SU-DHL-6 (cell line): ENCODE data around the gene SSC5D.
A peak's percentile ranks its signal among the peaks of the same experiment; 100 is the strongest.

ENCODE experiments used
- H2AFZ ChIP-seq: fragments of 200-600 bp; sonication (generic); 2 replicates; pipeline ENCODE4 v1.6.1; 2014; ENCODE audit warnings: low read depth, mild to moderate bottlenecking, moderate library complexity, mixed read lengths, antibody characterized with exemption, low read length; ENCODE audit not compliant: severe bottlenecking
- H3F3A ChIP-seq: fragments of 200-600 bp; shearing (Covaris generic); 2 replicates; pipeline ENCODE4 v1.6.0; 2016; ENCODE audit warnings: antibody characterized with exemption, mild to moderate bottlenecking; ENCODE audit not compliant: insufficient read depth
- H3K27ac ChIP-seq: fragments of 200-600 bp; sonication (generic); 2 replicates; pipeline ENCODE4 v1.5.1; 2016; ENCODE audit warnings: low read depth, mild to moderate bottlenecking, low read length, moderate library complexity, mixed read lengths
- H3K27me3 ChIP-seq: fragments of 200-600 bp; sonication (generic), shearing (Covaris generic); 2 replicates; pipeline ENCODE4 v1.6.0; 2014; ENCODE audit warnings: mild to moderate bottlenecking, low read length
- H3K36me3 ChIP-seq: fragments of 200-600 bp; sonication (generic); 2 replicates; pipeline ENCODE4 v1.6.1; 2014; ENCODE audit warnings: mild to moderate bottlenecking, low read length, mixed read lengths
- H3K4me2 ChIP-seq: fragments of 300-600, 200-600 bp; shearing (Covaris generic), sonication (generic); 2 replicates; pipeline ENCODE4 v1.6.0; 2014; ENCODE audit warnings: low read length, low read depth, mild to moderate bottlenecking; ENCODE audit not compliant: poor library complexity, severe bottlenecking
- H3K4me3 ChIP-seq: fragments of 200-600 bp; sonication (generic); 2 replicates; pipeline ENCODE4 v1.5.1; 2014; ENCODE audit warnings: antibody characterized with exemption, low read length, mild to moderate bottlenecking, mixed read lengths; ENCODE audit not compliant: insufficient read depth, poor library complexity, severe bottlenecking
- H3K79me2 ChIP-seq: fragments of 200-600 bp; sonication (generic); 2 replicates; pipeline ENCODE4 v1.6.1; 2014; ENCODE audit warnings: mild to moderate bottlenecking, low read length, moderate library complexity; ENCODE audit not compliant: insufficient read depth
- H3K9ac ChIP-seq: fragments of 200-600 bp; sonication (generic); 2 replicates; pipeline ENCODE4 v1.7.0; 2014; ENCODE audit warnings: mild to moderate bottlenecking, low read length
- H3K9me2 ChIP-seq: fragments of 200-600 bp; sonication (generic); replicated peaks from 2 replicates; pipeline ENCODE4 v1.6.1; 2014; ENCODE audit warnings: low read length; ENCODE audit not compliant: insufficient read depth
- H3K9me3 ChIP-seq: fragments of 200-600 bp; sonication (generic); 2 replicates; pipeline ENCODE4 v1.6.1; 2014; ENCODE audit warnings: low read length, mixed read lengths; ENCODE audit not compliant: insufficient read depth
- H4K20me1 ChIP-seq: fragments of 200-600 bp; sonication (generic); 2 replicates; pipeline ENCODE4 v1.6.1; 2014; ENCODE audit warnings: low read depth, mild to moderate bottlenecking, antibody characterized with exemption, low read length, moderate library complexity, mixed read lengths
- CTCF ChIP-seq: fragments of 200-600 bp; sonication (generic); IDR thresholded peaks from one replicate; pipeline ENCODE4 v1.5.1; 2017; ENCODE audit warnings: antibody characterized with exemption, mild to moderate bottlenecking, low read length, moderate library complexity; ENCODE audit not compliant: insufficient read depth, poor library complexity, severe bottlenecking
- EZH2phosphoT487 ChIP-seq: fragments of 200-600 bp; sonication (generic), shearing (Covaris generic); conservative IDR thresholded peaks from 2 replicates; pipeline ENCODE4 v1.6.1; 2018; ENCODE audit warnings: mild to moderate bottlenecking, antibody characterized with exemption, low read length, moderate library complexity, mixed read lengths

The SSC5D gene

GRCh38 chr19:55477905-55478304 lies 10.3 kb upstream of the SSC5D start:
- H2AFZ ChIP-seq = no peak overlapping the region
- peak overlapping the region; percentile 76 for H3K4me3 ChIP-seq
- H3K36me3 ChIP-seq = no peaks in the 10 kb centered on the region
- H3K4me2 ChIP-seq = peak overlapping the region; percentile 70
- H3K9me3 ChIP-seq = no peaks in the 10 kb centered on the region
- H3K9me2 ChIP-seq = no peaks in the 10 kb centered on the region
- peaks cover 14% of the 10 kb centered on the region; the same call in 1 of the 2 replicates for H3K79me2 ChIP-seq
- no peak overlapping the region for H3K27ac ChIP-seq
- TF ChIP-seq CTCF (no peak), EZH2phosphoT487 (no peak)
- no peaks in the 10 kb centered on the region for H3F3A ChIP-seq
- H4K20me1 ChIP-seq = no peaks in the 10 kb centered on the region
- no peaks in the 10 kb centered on the region for H3K27me3 ChIP-seq
- no peak overlapping the region for H3K9ac ChIP-seq

GRCh38 chr19:55478364-55478763 lies 9.9 kb upstream of the SSC5D start:
- no peaks in the 10 kb centered on the region for H3F3A ChIP-seq
- H3K4me2 ChIP-seq = no peak overlapping the region
- no peaks in the 10 kb centered on the region for H3K27me3 ChIP-seq
- no peak overlapping the region for H3K27ac ChIP-seq
- no peaks in the 10 kb centered on the region for H4K20me1 ChIP-seq
- no peak overlapping the region for H3K4me3 ChIP-seq
- H2AFZ ChIP-seq = no peak overlapping the region
- no peaks in the 10 kb centered on the region for H3K9me2 ChIP-seq
- H3K79me2 ChIP-seq = peaks cover 14% of the 10 kb centered on the region; the same call in 1 of the 2 replicates
- no peaks in the 10 kb centered on the region for H3K36me3 ChIP-seq
- H3K9ac ChIP-seq = no peak overlapping the region
- TF ChIP-seq CTCF = no peak
- TF ChIP-seq EZH2phosphoT487 = no peak
- H3K9me3 ChIP-seq = no peaks in the 10 kb centered on the region

- Histone ChIP-seq H3K79me2 (peaks cover 14% of the 10 kb centered on the region; the same call in 1 of the 2 replicates), H3F3A (no peaks in the 10 kb centered on the region), H3K9ac (no peak overlapping the region), H3K4me3 (no peak overlapping the region), H3K27ac (no peak overlapping the region), H3K9me2 (no peaks in the 10 kb centered on the region), H4K20me1 (no peaks in the 10 kb centered on the region), H3K9me3 (no peaks in the 10 kb centered on the region), H3K27me3 (no peaks in the 10 kb centered on the region), H3K36me3 (no peaks in the 10 kb centered on the region), H2AFZ (no peak overlapping the region), H3K4me2 (no peak overlapping the region)
- no peak for TF ChIP-seq CTCF
Observed at GRCh38 chr19:55479045-55479444, 9.2 kb upstream of the SSC5D start.
